Fibroblast of villous mesenchyme (primary cell): ENCODE data around the gene NOM1. TPM values are rescaled to one million over a fixed set of nuclear protein-coding genes. Genes with fewer than 3 reads are reported as not detected.

Experiments used
- DNase-seq: peaks from one replicate; pipeline ENCODE4 v3.0.0-alpha.2; 2010; ENCODE audit warnings: low read depth
- H3K4me3 ChIP-seq: 2 replicates; pipeline ENCODE4 v1.5.1; 2011; ENCODE audit warnings: low read depth, mild to moderate bottlenecking, low read length
- total RNA-seq: library from RNA; depleted of rRNA; stranded (reverse); fragments of >200 nt; gene quantifications from 2 replicates; pipeline ENCODE4 v1.2.3, GENCODE V29; 2012
- TF ChIP-seq, protein P1 (sequence below): IDR thresholded peaks from 2 replicates; pipeline ENCODE4 v1.5.1; 2012; ENCODE audit warnings: low read depth, mild to moderate bottlenecking, low read length; ENCODE audit not compliant: insufficient read depth

The NOM1 gene
- total RNA-seq, 1 donor: 19.0 TPM

- no peak for DNase-seq
- TF ChIP-seq, protein P1, sequence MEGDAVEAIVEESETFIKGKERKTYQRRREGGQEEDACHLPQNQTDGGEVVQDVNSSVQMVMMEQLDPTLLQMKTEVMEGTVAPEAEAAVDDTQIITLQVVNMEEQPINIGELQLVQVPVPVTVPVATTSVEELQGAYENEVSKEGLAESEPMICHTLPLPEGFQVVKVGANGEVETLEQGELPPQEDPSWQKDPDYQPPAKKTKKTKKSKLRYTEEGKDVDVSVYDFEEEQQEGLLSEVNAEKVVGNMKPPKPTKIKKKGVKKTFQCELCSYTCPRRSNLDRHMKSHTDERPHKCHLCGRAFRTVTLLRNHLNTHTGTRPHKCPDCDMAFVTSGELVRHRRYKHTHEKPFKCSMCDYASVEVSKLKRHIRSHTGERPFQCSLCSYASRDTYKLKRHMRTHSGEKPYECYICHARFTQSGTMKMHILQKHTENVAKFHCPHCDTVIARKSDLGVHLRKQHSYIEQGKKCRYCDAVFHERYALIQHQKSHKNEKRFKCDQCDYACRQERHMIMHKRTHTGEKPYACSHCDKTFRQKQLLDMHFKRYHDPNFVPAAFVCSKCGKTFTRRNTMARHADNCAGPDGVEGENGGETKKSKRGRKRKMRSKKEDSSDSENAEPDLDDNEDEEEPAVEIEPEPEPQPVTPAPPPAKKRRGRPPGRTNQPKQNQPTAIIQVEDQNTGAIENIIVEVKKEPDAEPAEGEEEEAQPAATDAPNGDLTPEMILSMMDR: no peak
- no peak overlapping the region for H3K4me3 ChIP-seq
Observed at GRCh38 chr7:156998988-156999957, 49.8 kb downstream of the NOM1 start.

DNA sequence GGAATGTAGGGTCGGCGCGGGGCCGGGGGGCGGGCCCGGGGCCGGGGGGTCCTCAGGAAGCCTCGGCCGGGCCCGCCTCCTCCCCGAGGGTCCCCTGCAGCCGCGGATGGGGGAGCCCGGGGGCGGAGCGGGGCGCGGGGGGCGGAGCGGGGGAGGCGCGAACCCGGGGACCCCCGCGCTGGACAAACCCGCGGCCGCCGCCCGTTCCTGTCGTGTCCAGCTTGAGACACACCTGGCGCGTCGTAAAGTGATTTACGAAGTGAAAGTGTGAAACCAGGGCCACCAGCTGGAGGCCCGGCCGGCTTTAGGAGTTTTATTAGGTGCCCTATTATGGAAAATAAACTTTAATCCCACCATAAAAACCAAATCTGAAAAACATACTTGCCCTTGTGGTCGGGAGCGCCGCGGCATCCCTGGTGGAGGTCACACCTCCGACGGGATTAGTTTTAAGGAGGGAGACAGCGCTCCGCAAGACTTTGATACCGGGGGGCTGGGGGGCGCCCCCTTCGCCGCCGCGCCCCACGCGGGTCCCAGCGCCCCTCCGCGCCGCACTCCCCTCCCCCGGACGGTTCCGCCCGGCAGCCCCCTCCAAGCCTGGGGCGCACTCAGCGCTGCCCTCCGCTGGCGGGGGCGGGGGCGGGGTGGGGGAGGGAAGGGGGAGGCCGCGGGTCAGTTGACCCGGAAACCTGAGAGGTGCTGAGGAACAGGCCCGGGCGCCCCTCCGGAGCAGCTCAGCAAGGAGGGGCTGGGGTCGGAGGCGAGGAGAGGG lies 50.6 kb downstream of the NOM1 start:
- peak overlapping the region; percentile 47 for H3K4me3 ChIP-seq
- TF ChIP-seq, protein P1: no peak
- DNase-seq: no peak

DNA sequence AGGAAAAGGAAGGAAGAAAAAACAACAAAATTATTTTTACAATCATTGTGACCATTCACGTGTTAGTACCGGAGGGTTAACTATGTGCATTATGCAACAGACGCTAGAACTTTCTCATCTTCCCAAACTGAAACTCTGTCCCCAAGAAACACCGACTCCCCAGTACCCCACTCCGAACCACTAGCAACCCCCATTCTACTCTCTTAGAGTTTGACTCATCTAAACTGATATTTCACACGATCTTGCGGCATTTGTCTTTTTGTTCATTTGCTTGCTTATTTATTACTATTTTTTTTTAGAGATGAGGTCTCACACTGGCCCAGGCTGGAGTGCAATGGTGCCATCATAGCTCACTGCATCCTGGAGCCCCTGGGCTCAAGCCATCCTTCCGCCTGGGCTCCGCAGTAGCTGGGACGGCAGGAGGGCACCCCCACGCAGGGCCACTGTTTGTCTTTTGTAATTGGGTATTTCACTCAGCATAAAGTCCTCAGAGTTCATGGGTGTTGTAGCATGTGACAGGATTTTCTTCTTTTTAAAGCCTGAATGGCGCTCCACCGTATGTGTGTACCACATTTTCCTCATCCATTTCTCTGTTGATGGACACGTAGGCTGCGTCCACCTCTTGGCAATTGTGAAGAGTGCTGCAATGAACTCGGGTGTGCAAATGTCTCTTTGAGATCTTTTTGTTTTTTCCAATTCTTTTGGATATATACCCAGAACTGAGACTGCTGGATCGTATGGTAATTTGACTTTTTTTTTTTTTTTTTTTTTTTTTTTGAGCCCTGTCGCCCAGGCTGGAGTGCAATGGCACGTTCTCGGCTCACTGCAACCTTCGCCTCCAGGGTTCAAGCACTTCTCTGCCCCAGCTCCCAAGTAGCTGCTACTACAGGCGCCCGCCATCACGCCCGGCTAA lies 51.5 kb downstream of the NOM1 start:
- TF ChIP-seq, protein P1: no peak
- H3K4me3 ChIP-seq: peak overlapping the region; percentile 9

DNA sequence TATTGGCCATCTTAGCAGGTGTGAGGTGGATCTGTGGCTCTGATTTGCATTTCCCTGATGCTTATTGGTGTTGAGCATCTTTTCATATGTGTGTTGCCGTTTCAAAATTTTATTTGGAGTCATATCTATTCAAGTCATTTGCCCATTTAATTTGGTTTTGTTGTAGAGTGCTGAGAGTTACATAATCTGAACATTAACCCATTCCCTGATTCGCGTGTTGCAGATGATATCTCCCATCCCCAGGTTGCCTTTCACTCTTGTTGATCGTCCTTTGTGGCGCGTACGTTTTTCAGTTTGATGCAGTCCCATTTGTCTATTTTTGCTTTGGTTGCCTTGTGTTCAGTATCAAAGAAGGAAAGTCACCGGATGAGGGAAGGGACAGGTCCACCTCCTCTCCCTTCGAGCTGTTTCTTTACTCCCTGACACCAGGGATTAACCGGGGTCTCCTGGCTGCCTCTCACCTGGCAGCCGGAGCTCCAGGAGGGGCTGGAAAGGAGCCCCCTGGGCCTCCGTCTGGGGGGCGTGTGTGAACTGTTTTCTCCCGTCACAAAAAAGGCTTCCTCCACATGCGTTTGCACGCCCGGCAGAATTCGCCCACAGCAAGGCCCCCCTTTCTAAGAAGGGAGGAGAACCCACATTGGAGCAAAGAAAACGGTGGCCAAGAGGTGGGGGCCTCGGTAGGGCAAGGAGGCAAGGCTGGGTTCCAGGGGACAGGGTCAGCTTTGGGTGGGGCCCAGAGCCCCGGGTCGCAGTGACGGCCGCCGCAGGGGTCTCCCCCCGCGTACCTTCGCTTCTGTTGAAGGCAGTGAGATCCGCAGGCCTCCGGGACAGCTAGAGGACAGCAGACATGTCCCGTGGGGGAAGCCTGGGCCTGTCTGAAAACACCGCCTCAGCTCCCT lies 52.7 kb downstream of the NOM1 start:
- no peak for DNase-seq

More for the DNA sequence above, 51.5 kb downstream of the NOM1 start:
- DNase-seq: no peak

GRCh38 chr7:157002819-157003421 lies 53.4 kb downstream of the NOM1 start:
- TF ChIP-seq, protein P1: no peak
- DNase-seq: no peak
- no peak overlapping the region for H3K4me3 ChIP-seq

More for the DNA sequence above, 52.7 kb downstream of the NOM1 start:
- no peak overlapping the region for H3K4me3 ChIP-seq
- TF ChIP-seq, protein P1: no peak
